ENCODE results near the gene OXA1L. TPM values are rescaled to one million over a fixed set of nuclear protein-coding genes. Genes with fewer than 3 reads are reported as not detected.
"Not testable (repeated sequence)": the region's sequence is repeated elsewhere in the genome, so short reads cannot be mapped to it uniquely, and the experiment has no call there.

OXA1L gene
- total and polyA plus RNA-seq, 4 donors = 53.6 to 106 (median 61.8) TPM

- peaks cover 0 to 12% (median 3%) of the 10 kb centered on the region in 4 donors for H3K9me3 ChIP-seq (ENCODE audit: control insufficient read depth in 4 of 4, low read length in 3 of 4)
These were observed 42.7 kb upstream of the OXA1L start for GRCh38 chr14:22723815-22724214.

GRCh38 chr14:22724847-22725246, 41.6 kb upstream of the OXA1L start:
- DNase-seq (ENCODE audit: low spot score); H3K36me3 ChIP-seq (ENCODE audit: control insufficient read depth in 4 of 4, insufficient read depth in 3 of 4, low read depth in 1 of 4, low read length in 3 of 4); H3K4me3 ChIP-seq (ENCODE audit: low read depth in 1 of 3, low read length in 3 of 3); H3K4me1 ChIP-seq (ENCODE audit: control insufficient read depth in 4 of 4, insufficient read depth in 4 of 4, low read length in 3 of 4); H3K9ac ChIP-seq (ENCODE audit: low read depth in 1 of 2, low read length in 2 of 2); H3K27me3 ChIP-seq (ENCODE audit: control insufficient read depth in 4 of 4, insufficient read depth in 4 of 4, low read length in 3 of 4); H3K27ac ChIP-seq (ENCODE audit: low read depth in 1 of 2, low read length in 2 of 2): not testable (repeated sequence)
- 73% methylated on average over 8 of the region's 8 CpGs for WGBS
- peaks cover 0 to 12% (median 3%) of the 10 kb centered on the region in 4 donors for H3K9me3 ChIP-seq (ENCODE audit: control insufficient read depth in 4 of 4, low read length in 3 of 4)

More at GRCh38 chr14:22723815-22724214, 42.7 kb upstream of the OXA1L start:
- Histone ChIP-seq H3K4me1 (ENCODE audit: control insufficient read depth in 4 of 4, insufficient read depth in 4 of 4, low read length in 3 of 4) (no peaks in the 10 kb centered on the region), H3K27ac (ENCODE audit: low read depth in 1 of 2, low read length in 2 of 2) (no peak overlapping the region), H3K36me3 (ENCODE audit: control insufficient read depth in 4 of 4, insufficient read depth in 3 of 4, low read depth in 1 of 4, low read length in 3 of 4) (no peaks in the 10 kb centered on the region), H3K9ac (ENCODE audit: low read depth in 1 of 2, low read length in 2 of 2) (no peak overlapping the region), H3K27me3 (ENCODE audit: control insufficient read depth in 4 of 4, insufficient read depth in 4 of 4, low read length in 3 of 4) (no peaks in the 10 kb centered on the region), H3K4me3 (ENCODE audit: low read depth in 1 of 3, low read length in 3 of 3) (no peak overlapping the region)
- no peak for DNase-seq (ENCODE audit: low spot score)
- WGBS = 89% methylated on average over 1 of the region's 1 CpG
- TF ChIP-seq RAD21 (IDR thresholded peaks at IDR 0.05) (no peak), FOXA1 (IDR thresholded peaks at IDR 0.05) (no peak), SP1 (IDR thresholded peaks at IDR 0.05) (no peak), RXRA (IDR thresholded peaks at IDR 0.05) (no peak)

- not testable (repeated sequence) for H3K27ac ChIP-seq (ENCODE audit: low read depth in 1 of 2, low read length in 2 of 2); H3K36me3 ChIP-seq (ENCODE audit: control insufficient read depth in 4 of 4, insufficient read depth in 3 of 4, low read depth in 1 of 4, low read length in 3 of 4); H3K27me3 ChIP-seq (ENCODE audit: control insufficient read depth in 4 of 4, insufficient read depth in 4 of 4, low read length in 3 of 4); H3K9ac ChIP-seq (ENCODE audit: low read depth in 1 of 2, low read length in 2 of 2); H3K4me1 ChIP-seq (ENCODE audit: control insufficient read depth in 4 of 4, insufficient read depth in 4 of 4, low read length in 3 of 4); DNase-seq (ENCODE audit: low spot score); H3K4me3 ChIP-seq (ENCODE audit: low read depth in 1 of 3, low read length in 3 of 3)
- peaks cover 0 to 12% (median 3%) of the 10 kb centered on the region in 4 donors for H3K9me3 ChIP-seq (ENCODE audit: control insufficient read depth in 4 of 4, low read length in 3 of 4)
- WGBS = 58% methylated on average over 3 of the region's 3 CpGs
These were observed 41.1 kb upstream of the OXA1L start for GRCh38 chr14:22725374-22725773.

GRCh38 chr14:22726012-22726411, 40.5 kb upstream of the OXA1L start:
- Histone ChIP-seq H3K9ac (ENCODE audit: low read depth in 1 of 2, low read length in 2 of 2) (no peak overlapping the region), H3K9me3 (ENCODE audit: control insufficient read depth in 4 of 4, low read length in 3 of 4) (peaks cover 0 to 12% (median 3%) of the 10 kb centered on the region in 4 donors), H3K4me3 (ENCODE audit: low read depth in 1 of 3, low read length in 3 of 3) (no peak overlapping the region), H3K36me3 (ENCODE audit: control insufficient read depth in 4 of 4, insufficient read depth in 3 of 4, low read depth in 1 of 4, low read length in 3 of 4) (no peaks in the 10 kb centered on the region), H3K27me3 (ENCODE audit: control insufficient read depth in 4 of 4, insufficient read depth in 4 of 4, low read length in 3 of 4) (no peaks in the 10 kb centered on the region), H3K27ac (ENCODE audit: low read depth in 1 of 2, low read length in 2 of 2) (no peak overlapping the region), H3K4me1 (ENCODE audit: control insufficient read depth in 4 of 4, insufficient read depth in 4 of 4, low read length in 3 of 4) (no peaks in the 10 kb centered on the region)
- no peak for DNase-seq (ENCODE audit: low spot score)
- WGBS = 71% methylated on average over 1 of the region's 1 CpG
- TF ChIP-seq GABPA (IDR thresholded peaks at IDR 0.05 in 1 of 2, conservative IDR thresholded peaks at IDR 0.05 in 1 of 2) = no peak
- TF ChIP-seq EGR1 (IDR thresholded peaks at IDR 0.05; ENCODE audit: low read depth in 2 of 2) = no peak
- TF ChIP-seq ZBTB33 (IDR thresholded peaks at IDR 0.05) = no peak
- TF ChIP-seq FOXA2 (IDR thresholded peaks at IDR 0.05) = no peak

- not testable (repeated sequence) for H3K27ac ChIP-seq (ENCODE audit: low read depth in 1 of 2, low read length in 2 of 2); H3K4me1 ChIP-seq (ENCODE audit: control insufficient read depth in 4 of 4, insufficient read depth in 4 of 4, low read length in 3 of 4); DNase-seq (ENCODE audit: low spot score); H3K27me3 ChIP-seq (ENCODE audit: control insufficient read depth in 4 of 4, insufficient read depth in 4 of 4, low read length in 3 of 4); H3K4me3 ChIP-seq (ENCODE audit: low read depth in 1 of 3, low read length in 3 of 3); H3K36me3 ChIP-seq (ENCODE audit: control insufficient read depth in 4 of 4, insufficient read depth in 3 of 4, low read depth in 1 of 4, low read length in 3 of 4); H3K9me3 ChIP-seq (ENCODE audit: control insufficient read depth in 4 of 4, low read length in 3 of 4); H3K9ac ChIP-seq (ENCODE audit: low read depth in 1 of 2, low read length in 2 of 2)
- WGBS = 92% methylated on average over 5 of the region's 5 CpGs
These were observed 34.4 kb upstream of the OXA1L start for GRCh38 chr14:22732062-22732461.
